Erythroblast (primary cell): ENCODE measurements around the gene SQOR.

Experiments used
- GATA1 ChIP-seq: IDR thresholded peaks from 2 replicates; pipeline ENCODE4 v1.6.1; 2011; ENCODE audit warnings: low read depth, mild to moderate bottlenecking, control low read depth, low read length, moderate library complexity
- POLR2A ChIP-seq: IDR thresholded peaks from 2 replicates; pipeline ENCODE4 v1.6.1; 2011; ENCODE audit warnings: mild to moderate bottlenecking, low read length

DNA sequence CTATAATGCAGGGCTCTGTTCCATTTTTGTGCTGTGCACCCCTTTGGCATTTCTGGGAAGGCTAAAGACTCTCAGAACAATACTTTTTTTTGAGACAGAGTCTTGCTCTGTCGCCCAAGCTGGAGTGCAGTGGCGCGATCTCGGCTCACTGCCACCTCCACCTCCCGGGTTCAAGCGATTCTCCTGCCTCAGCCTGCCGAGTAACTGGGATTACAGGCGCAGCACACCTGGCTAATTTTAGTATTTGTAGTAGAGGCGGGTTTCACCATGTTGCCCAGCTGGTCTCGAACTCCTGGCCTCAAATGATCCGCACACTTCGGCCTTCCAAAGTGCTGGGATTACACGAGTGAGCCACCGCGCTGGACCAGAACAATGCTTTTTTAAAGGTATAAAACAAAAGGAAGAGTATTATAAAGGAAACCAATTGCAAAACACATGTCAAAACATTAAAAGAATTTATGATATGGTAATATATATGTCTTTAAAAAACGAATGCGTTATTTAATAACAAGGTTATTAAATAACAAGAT lies 999 bp downstream of the SQOR start:
- TF ChIP-seq POLR2A: no peak
- no peak for TF ChIP-seq GATA1
